SH-SY5Y (cell line): ENCODE measurements around the gene ARID3B.

Experiments
- GATA2 ChIP-seq: IDR thresholded peaks from 2 replicates; pipeline ENCODE4 v1.6.1; 2011; ENCODE audit warnings: mild to moderate bottlenecking, low read depth, low read length
- GATA3 ChIP-seq: IDR thresholded peaks from 2 replicates; pipeline ENCODE4 v1.6.1; 2011; ENCODE audit warnings: low read depth, mild to moderate bottlenecking, low read length, moderate library complexity

GRCh38 chr15:74552773-74553441, 11.9 kb downstream of the ARID3B start:
- TF ChIP-seq GATA2 (no peak), GATA3 (no peak)
